ENCODE measurements around the gene HARBI1.
A peak's percentile ranks its signal among the peaks of the same experiment; 100 is the strongest.

Gene HARBI1, protein sequence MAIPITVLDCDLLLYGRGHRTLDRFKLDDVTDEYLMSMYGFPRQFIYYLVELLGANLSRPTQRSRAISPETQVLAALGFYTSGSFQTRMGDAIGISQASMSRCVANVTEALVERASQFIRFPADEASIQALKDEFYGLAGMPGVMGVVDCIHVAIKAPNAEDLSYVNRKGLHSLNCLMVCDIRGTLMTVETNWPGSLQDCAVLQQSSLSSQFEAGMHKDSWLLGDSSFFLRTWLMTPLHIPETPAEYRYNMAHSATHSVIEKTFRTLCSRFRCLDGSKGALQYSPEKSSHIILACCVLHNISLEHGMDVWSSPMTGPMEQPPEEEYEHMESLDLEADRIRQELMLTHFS

DNA sequence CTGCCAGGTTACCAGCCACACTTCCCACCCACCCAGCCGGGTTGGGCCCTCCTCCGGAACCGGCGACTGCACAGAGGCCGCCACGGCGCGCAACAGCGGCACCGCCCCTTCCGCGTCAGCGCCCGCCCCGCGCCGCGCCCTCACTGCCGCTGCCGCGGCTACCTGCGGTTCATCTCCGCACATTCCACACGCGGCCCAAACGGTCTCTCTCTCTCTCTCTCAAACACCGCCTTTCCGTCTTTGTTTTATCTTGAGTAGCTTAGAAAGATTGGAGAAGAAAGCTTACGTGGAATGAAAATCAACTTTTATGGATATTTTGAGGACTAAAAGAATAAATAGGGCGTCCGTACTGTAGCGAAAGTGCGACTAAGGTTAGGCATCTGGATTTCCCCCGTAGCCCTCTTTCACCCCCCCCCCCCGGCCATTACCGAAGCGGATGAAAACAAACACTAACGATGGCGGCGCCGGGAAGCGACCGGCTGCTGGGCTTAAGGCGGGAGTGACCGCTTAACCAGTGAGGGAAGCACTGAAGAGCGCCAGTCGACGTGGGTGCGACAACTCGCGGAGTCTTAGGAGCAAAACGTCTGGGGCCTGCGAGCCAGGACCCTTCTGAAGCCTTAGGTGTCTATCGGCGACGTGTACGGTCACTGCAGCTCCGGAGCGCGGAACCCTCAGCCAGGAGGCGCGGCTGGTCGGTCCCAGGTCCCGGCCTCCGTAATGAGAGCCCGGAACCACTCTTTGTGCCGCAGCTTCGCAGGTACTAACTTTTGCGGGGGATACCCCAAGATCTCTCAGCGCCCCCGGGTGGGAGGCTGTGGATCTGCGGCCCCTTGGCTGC is at the start of gene HARBI1, which contains the start of gene ATG13:
TSS of gene HARBI1 (minus strand) at position 94 of the 838 bp plus-strand sequence. CDS start 990 bp downstream, outside the sequence.
TSS of gene ATG13 (plus strand) at position 420 of the 838 bp plus-strand sequence. CDS start 26,739 bp downstream, outside the sequence.
- DNase-seq (ENCODE audit: low read depth in 1 of 2, low spot score in 1 of 2), result peak; percentile 80 to 90

DNA sequence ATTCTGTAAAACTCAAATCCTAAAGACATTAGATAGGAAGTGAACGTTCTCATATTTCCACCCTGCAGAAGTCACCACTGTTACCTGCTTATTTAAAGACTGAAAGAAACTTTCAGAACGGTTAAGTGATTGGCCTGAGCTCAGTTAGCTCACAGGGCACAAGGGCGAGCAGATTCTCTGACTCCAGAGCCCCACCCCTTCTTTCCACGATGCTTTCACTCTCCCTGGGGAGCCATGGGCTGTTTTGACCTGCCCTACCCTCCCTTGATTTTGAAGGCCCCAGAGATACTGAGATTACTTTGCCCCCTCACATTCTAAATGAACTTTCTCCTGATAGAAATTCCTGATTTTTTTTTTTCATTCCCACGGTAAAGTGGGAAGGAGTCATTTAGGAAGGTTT is 49.5 kb upstream of the HARBI1 start:
- DNase-seq (ENCODE audit: low read depth in 1 of 2, low spot score in 1 of 2), result no peak

DNA sequence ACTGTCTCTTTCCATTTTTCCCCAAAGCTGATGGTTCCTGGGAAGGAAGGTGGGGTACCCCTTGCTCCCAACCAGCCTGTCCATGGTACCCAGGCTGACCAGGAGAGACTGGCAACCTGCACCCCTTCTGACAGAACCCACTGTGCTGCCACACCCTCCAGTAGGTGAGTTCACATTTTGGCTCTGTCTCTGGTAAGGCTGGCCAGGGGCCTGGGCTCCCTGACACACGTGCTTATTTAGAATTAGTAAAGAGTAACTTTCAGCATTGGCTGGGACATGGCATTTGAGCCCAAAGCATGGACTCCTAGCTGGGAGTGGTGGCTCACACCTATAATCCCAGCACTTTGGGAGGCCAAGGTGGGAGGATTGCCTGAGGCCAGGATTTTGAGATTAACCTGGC is 48.3 kb upstream of the HARBI1 start:
- no peak for DNase-seq (ENCODE audit: low read depth in 1 of 2, low spot score in 1 of 2)

DNA sequence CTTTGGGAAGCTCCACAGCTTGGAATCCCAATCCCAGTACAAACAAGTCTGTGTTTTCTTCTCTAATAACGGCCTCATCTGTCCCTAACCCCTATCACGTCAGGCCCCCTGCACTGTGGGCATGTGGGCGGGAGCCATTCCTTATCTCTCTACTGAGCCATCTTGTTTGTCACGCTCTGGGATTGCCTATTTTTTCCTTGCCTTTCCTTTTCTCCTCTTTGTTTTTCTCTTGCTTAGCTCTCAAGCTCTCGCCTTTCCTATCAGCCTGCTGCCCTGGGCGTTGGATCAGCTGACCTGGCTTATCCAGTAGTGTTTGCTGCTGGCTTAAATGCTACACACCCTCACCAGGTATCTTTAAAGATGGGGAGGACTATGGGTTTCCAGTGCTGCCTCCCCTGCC is 47.6 kb upstream of the HARBI1 start:
- DNase-seq (ENCODE audit: low read depth in 1 of 2, low spot score in 1 of 2), result no peak

DNA sequence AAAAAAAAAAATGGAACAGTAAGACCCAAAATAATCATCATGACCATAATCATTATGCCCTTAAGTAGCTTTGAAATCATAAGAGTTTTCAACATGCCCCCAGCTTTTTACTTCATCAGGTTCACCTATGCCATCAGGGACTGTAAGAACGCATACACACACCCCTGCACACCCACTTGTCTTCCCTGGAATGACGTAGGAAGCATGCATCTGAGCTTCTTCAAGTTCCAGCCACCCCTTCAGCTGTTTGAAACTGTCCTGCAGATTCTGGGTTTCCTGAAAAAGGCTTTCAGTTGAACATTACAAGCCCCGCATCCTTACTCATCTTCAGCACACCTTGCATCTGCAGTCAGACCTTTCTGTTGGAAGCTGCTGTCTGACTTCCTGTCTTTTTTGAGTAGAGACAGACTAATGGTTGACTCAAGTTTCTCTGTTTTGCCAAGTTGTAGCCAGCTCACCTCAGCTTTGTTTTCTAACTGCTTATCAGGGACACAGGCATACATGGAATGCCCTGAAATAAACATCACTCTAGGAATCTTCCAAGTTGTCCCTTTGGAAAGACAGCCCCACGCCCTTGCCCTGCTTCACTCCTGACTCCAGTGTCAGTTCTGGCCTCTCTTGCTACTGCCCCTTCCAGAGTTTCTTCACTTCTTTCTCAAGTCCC is 46.4 kb upstream of the HARBI1 start:
- DNase-seq (ENCODE audit: low read depth in 1 of 2, low spot score in 1 of 2), result no peak

DNA sequence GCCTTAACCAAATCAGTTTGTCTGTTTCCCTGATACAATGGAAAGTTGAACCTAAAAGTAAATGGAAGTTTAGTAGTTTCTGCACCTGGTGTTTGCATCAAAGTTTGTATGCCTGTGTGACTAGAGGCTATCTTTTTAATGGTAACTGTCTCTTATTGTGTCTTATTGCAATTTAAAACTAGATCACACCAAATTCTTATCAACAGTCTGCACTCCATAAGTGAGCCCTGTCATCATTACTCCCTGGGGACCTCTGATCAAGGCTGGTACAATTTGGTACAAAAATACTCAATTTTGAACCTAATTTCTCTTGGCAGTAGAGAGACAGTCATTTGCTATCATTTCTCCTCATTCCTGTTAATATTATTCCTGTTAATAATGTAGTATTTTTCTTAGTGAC is 45.3 kb upstream of the HARBI1 start:
- DNase-seq (ENCODE audit: low read depth in 1 of 2, low spot score in 1 of 2), result no peak

DNA sequence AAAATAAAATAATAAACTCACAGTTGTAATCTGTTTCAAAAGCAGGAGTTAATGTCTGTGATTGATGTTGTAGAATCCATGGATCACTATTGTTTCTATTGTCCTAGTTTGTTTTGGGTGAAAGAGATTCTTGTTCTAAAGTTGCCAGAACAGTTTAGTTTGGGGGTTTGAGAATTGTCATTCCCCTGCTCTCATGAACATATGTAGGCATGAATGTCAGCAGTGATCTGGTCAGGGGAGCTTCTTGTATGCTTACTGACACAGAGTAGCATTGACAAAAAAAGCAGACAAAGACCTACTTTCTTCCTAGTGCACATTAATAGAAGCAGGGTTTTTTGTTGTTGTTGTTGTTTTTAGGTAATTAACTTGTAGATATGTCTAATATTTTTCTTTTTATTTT is 44.8 kb upstream of the HARBI1 start:
- no peak for DNase-seq (ENCODE audit: low read depth in 1 of 2, low spot score in 1 of 2)

DNA sequence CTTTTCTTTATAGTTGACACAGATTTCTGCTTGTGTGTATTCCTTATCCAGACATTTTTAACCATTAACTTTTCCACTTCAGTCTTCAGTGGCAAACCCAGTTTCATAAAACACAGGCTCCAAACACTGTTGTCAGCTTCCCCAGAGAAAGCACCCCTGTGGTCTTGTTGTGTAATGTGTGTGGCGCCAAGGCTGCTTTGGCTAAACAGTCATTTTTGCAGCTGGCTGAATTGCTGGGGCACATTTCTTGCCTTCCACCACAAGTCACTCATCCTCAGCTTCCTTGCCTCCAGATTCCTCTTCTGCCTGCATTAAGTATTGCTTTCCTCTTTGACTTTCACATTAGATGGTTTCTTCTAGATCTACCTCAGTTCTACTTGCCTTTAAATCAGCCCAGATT is 42.9 kb upstream of the HARBI1 start:
- DNase-seq (ENCODE audit: low read depth in 1 of 2, low spot score in 1 of 2), result no peak

DNA sequence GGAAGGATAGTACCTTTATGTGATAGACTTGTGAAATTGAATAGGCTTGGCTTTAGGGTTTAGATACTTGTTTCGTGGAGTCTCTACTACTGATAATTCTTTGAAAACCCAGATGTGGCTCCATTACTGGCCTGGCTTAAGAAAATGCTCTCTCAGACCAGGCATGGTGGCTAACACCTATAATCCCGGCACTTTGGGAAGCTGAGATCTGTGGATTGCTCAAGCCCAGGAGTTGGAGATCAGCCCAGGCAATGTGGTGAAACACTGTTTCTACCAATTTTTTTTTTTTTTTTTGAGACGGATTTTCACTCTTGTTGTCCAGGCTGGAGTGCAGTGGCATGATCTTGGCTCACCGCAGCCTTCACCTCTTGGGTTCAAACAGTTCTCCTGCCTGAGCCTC is 41.2 kb upstream of the HARBI1 start:
- DNase-seq (ENCODE audit: low read depth in 1 of 2, low spot score in 1 of 2), result no peak

DNA sequence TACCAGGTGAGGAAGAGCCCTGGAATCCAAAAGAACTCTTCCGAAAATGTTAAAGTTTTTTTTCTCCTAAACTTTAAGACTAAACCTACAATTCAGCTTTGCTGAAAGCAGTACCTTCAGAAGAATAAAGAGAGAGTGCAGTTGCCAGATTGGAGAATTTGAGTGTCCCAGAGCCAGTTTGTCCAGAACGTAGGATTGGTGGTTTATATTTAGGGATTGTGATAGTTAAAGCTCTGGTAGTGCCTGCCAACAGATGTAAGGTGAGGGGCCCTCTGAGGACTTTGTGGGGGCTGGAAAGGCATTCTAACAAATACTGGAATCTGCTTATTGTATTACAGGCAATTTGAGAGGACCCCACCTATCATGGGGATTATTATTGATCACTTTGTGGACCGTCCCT is 40.2 kb upstream of the HARBI1 start:
- DNase-seq (ENCODE audit: low read depth in 1 of 2, low spot score in 1 of 2), result no peak

DNA sequence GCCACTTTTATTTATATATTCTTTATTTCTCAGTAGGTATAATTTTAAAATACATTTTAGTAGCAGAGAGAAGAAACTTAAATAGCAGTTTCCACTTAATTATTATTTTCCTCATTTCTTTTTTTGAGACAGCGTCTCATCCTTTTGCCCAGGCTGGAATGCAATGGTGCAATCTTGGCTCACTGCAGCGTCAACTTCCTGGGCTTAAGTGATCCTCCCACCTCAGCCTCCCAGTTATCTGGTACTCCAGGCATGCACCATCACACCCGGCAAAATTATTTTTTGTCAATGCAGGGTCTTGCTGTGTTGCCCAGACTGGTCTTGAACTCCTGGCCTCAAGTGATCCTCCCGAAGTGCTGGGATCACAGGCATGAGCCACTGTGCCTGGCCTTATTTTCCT is 38.6 kb upstream of the HARBI1 start:
- no peak for DNase-seq (ENCODE audit: low read depth in 1 of 2, low spot score in 1 of 2)

DNA sequence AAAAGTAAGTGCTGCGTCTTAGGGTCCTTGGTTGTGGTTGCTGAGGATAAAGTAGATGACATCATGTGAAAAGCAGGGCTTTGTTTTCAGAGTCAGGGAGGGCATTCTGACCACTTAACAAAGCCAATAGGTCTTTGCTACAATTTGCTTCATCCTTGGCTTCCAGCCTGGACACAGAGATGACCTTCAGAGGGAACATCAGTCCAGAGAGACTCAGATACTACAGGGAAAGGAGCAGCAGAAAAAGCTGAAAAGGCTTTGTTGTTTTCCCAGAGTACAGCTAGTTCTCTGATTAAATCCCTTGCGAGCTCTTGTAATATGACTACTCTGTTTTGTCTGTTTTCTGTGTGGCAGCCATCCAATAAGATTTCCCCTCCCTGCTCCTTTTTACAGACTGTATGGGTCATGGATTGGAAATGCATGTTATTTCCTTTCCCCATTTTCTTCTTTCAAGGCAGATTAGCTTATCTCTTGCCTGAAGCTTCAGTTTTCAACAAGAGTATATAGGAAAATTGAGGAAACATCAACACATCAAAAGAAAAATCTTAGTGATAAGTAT is 32.2 kb upstream of the HARBI1 start:
- DNase-seq (ENCODE audit: low read depth in 1 of 2, low spot score in 1 of 2), result no peak

DNA sequence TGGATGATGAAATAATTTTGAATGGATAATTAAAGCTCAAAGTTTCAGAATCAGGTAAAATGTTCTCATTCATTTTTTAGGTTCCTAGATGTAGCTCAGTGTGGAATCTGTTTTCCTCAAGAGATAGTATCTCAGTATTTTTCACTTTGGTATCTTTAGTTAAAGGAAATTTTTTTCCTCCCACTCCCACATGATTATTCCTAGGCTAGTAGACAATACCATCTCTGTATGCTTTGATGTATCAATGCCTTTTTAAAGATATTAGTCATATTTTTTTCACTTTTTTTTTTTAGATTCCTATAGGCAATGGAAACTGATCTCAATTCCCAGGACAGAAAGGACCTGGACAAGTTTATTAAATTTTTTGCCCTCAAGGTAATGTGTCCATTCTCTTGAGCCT is 27.0 kb upstream of the HARBI1 start:
- no peak for DNase-seq (ENCODE audit: low read depth in 1 of 2, low spot score in 1 of 2)

DNA sequence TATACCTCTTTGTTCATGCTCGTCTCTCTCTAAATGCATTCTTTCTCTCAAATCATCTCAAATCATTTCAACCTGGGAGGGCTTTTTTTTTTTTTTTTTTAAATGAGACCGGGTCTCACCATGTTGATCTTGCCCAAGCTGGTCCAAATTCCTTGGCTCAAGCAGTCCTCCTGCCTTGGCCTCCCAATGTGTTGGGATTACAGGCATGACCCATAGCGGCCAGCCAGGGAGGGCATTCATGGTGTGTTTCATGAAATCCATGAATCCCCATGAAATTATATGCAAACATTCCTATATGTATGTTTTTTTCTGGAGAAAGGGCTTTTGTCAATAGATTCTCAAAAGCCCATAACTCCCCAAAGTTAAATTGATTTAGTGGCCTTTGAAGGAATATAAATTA is 26.5 kb upstream of the HARBI1 start:
- DNase-seq (ENCODE audit: low read depth in 1 of 2, low spot score in 1 of 2), result no peak

DNA sequence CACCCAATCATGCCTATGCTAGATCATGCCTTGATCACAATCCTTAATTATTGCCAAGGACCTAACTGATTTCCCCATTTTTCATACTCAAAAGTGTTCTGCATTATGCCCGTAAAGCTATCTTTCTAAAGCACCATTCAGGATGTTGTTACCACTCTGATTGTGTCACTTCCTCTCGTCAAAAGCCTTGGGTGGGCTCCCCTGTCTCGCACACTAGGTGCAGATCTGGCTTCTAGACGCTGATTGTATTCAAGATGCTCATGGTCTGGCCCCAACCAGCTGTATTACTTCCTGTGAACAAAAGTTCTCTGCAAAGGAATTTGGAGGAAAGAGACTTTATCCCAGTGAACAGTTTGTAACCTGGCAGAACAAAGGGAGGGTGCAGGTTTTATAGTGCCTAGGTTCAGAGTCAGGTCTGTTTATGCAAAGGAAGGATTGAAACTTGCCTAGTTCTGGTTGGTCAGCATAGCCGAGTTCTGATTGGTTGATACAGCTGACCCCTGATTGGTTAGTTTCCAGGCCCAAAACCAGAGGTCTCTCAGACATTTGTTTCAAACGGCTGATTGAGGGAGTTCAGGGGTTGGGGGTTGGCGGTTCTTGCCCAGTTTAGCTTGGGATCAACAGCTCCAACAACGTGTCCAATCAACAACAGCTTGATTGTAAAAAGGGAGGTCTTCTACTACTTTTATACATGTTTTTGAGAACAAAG is 25.8 kb upstream of the HARBI1 start:
- DNase-seq (ENCODE audit: low read depth in 1 of 2, low spot score in 1 of 2), result no peak

DNA sequence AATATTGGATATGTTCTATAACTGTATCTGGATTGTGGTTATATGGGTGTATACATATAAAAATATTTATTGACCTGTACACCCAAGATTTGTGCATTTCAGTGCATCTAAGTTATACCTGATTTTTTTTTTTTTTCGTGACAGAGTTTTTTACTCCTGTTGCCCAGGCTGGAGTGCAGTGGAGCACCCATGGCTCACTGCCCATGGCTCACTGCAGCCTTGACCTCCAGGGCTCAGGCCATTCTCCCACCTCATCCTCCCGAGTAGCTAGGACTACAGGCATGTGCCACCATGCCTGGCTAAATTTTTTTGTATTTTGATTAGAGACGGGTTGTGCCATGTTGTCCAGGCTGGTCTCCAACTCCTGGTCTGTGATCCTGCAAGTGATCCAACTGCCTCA is 24.6 kb upstream of the HARBI1 start:
- no peak for DNase-seq (ENCODE audit: low read depth in 1 of 2, low spot score in 1 of 2)

DNA sequence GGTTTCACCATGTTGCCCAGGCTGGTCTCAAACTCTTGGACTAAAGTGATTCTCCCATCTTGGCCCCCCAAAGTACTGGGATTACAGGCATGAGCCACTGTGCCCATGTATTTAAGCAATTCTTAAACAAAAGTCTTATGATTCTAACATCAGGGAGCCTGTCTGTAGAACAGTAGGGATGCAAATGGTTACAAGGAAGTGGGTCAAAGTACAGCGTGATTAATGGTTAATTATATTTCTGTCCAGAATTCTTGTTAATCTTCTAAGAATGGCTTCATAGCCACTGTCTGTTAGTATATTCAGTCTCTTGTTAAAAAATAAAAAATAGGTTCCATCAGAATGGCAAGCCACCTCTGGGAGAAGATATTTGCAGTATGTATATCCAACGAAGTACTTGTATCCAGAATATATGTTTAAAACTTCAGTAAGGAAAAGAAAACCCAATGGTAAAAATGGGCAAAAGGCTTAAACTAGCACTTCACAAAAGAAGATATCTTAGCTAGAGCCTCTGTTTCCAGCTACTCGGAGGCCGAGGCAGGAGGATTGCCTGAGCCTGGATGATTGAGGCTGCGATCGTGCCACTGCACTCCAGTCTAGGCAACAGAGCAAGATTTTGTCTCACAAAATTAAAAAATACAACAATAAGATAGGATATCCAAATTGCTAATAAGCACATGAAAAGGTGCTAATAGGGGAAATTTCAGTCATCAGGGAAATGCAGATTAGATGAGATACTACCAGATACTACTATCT is 23.2 kb upstream of the HARBI1 start:
- no peak for DNase-seq (ENCODE audit: low read depth in 1 of 2, low spot score in 1 of 2)

DNA sequence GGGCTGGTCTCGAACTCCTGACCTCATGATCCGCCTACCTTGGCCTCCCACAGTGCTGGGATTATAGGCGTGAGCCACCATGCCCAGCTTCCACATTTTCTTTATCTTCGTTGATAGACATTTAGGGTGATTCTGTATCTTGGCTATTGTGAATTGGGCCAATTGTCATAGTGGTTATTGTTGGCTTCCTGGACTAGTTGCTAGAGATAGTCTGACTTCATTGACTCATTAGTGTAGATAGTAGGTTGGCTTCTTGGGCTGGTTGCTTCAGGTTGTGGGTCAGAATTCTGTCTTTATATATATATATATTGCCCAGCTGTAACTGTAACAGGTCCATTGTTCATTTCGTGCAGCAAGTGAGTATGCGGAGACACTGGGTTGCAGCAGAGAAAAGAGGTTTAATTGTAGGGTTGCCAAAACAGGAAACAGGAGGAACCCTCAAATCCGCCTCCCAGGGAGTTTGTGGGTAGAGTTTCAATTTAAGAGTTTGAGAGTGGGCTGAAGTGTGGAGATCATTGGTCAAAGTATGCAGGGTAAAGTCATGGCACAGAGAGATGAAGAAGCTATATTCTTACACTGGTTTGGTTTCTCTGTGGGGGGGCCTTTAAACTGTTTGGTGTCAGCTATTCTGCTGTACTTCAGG is 22.3 kb upstream of the HARBI1 start:
- no peak for DNase-seq (ENCODE audit: low read depth in 1 of 2, low spot score in 1 of 2)

DNA sequence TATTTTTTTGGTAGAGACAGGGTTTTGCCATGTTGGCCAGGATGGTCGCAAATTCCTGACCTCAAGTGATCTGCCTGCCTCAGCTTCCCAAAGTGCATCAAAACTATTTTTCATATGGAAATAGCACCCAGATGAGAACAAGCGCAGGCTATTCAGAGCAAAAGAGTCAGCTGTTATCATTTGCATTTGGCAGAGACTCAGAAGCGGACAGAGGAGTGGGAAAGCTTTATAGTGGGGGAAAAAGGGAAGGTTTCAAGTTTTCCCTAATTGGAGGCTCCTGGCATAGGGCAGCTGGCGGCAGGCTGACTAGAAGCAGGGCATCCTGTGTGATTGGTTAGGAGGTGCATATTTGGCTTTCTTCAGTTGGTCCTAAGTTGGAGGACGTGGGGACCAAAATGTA is 20.5 kb upstream of the HARBI1 start:
- no peak for DNase-seq (ENCODE audit: low read depth in 1 of 2, low spot score in 1 of 2)
